SJSA1 (cell line): ENCODE measurements around the gene ZNF536. TPM values are rescaled to one million over a fixed set of nuclear protein-coding genes. Genes with fewer than 3 reads are reported as not detected.
A peak's percentile ranks its signal among the peaks of the same experiment; 100 is the strongest.
"Not testable (repeated sequence)": the region's sequence is repeated elsewhere in the genome, so short reads cannot be mapped to it uniquely, and the experiment has no call there.

ENCODE experiments used
- DNase-seq, 2 experiments: peaks; one replicate each; pipeline ENCODE4 v3.0.0-alpha.2; 2015 to 2020; ENCODE audit warnings: low spot score in 2 of 2, low read depth in 1 of 2
- H3K27ac ChIP-seq: fragments of 250-450 bp; sonication (Bioruptor Pico); 2 replicates; pipeline ENCODE4 v1.5.1; 2020; ENCODE audit warnings: mild to moderate bottlenecking, moderate library complexity
- H3K27me3 ChIP-seq: fragments of 250-450 bp; sonication (Bioruptor Pico); replicated peaks from 2 replicates; pipeline ENCODE4 v1.5.1; 2020; ENCODE audit warnings: mild to moderate bottlenecking, moderate library complexity
- H3K36me3 ChIP-seq: fragments of 250-450 bp; sonication (Bioruptor Pico); 2 replicates; pipeline ENCODE4 v1.5.1; 2020; ENCODE audit warnings: mild to moderate bottlenecking
- H3K4me1 ChIP-seq: fragments of 250-450 bp; sonication (Bioruptor Pico); replicated peaks from 2 replicates; pipeline ENCODE4 v1.6.1; 2021; ENCODE audit warnings: mild to moderate bottlenecking
- H3K4me3 ChIP-seq: fragments of 250-450 bp; sonication (Bioruptor Pico); 2 replicates; pipeline ENCODE4 v1.5.1; 2020; ENCODE audit warnings: mild to moderate bottlenecking
- H3K9me3 ChIP-seq: fragments of 250-450 bp; sonication (Bioruptor Pico); replicated peaks from 2 replicates; pipeline ENCODE4 v1.5.1; 2020; ENCODE audit warnings: mild to moderate bottlenecking
- total RNA-seq: library from RNA; depleted of rRNA; stranded (reverse); fragments of >200 nt; shearing (Covaris generic); gene quantifications from 2 replicates; pipeline ENCODE4 v1.2.3, GENCODE V29; 2014

ZNF536 gene
- total RNA-seq, 1 experiment from 2014 or later = 0.79 TPM

DNA sequence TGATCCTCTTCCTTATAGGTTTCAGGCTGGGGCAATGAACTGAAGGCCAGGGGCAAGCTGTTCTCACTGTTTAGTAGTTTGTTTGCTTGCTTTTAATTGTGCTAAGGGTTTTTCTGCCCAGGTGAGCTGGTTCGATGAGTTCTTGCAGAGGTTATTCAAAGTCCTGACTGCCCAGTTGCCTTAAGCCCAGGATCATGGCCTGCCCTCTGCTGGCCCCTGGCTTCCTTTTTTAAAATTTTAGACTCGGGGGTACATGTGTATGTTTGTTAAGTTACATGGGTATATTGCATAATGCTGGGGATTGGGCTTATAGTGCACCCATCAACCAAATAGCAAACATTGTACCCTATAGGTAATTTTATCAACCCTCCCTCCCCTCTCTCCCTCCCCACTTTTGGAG lies 65.7 kb downstream of the ZNF536 start:
- H3K27ac ChIP-seq = no peak overlapping the region
- H3K4me3 ChIP-seq = no peak overlapping the region
- H3K27me3 ChIP-seq = no peaks in the 10 kb centered on the region
- no peaks in the 10 kb centered on the region for H3K9me3 ChIP-seq
- H3K36me3 ChIP-seq = no peaks in the 10 kb centered on the region
- no peak for DNase-seq
- H3K4me1 ChIP-seq = no peaks in the 10 kb centered on the region

DNA sequence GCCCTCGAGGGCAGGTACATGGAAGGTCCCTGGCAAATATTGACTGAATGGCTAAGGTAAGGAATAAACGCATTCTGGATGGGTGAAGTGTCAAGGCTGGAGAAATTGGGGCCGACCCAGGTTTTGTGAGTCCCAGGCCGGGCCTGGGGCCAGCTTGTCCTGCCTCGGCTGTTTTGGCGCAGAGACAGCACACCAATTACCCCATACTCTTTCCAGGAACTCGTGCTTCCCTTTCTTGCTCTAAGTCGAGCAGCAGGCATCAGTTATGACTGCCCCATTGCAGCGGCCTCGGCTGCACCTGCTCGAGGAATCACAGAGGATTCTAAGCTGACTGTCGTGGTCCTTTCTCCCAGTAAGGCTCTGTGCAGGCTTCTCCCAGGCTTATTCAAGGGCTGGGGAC lies 67.1 kb downstream of the ZNF536 start:
- Histone ChIP-seq H3K27ac (no peak overlapping the region), H3K36me3 (no peaks in the 10 kb centered on the region), H3K4me1 (no peaks in the 10 kb centered on the region), H3K4me3 (no peak overlapping the region), H3K9me3 (no peaks in the 10 kb centered on the region), H3K27me3 (no peaks in the 10 kb centered on the region)
- no peak for DNase-seq

DNA sequence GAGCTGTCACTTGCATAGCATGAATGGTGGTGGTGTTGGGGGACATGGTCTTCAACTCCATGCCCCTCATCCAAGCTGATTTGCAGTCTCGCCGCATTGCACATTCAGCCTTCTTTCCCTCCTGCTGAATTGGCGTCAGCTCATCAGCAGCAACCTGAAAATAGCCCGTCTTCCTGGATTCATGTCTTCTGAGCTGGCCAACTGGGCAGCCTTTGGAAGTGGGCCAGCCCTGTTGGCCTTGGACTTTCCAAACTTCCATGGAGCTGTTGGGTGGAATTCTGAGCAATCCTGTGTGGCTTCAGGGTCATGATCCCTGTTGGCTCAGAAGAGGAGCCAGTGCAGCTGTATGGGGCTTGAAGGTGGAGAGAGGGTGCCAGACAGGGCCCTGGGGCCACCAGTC lies 68.8 kb downstream of the ZNF536 start:
- no peak overlapping the region for H3K27ac ChIP-seq
- no peak overlapping the region for H3K4me3 ChIP-seq
- no peaks in the 10 kb centered on the region for H3K27me3 ChIP-seq
- no peaks in the 10 kb centered on the region for H3K4me1 ChIP-seq
- no peaks in the 10 kb centered on the region for H3K9me3 ChIP-seq
- DNase-seq = no peak
- no peaks in the 10 kb centered on the region for H3K36me3 ChIP-seq

DNA sequence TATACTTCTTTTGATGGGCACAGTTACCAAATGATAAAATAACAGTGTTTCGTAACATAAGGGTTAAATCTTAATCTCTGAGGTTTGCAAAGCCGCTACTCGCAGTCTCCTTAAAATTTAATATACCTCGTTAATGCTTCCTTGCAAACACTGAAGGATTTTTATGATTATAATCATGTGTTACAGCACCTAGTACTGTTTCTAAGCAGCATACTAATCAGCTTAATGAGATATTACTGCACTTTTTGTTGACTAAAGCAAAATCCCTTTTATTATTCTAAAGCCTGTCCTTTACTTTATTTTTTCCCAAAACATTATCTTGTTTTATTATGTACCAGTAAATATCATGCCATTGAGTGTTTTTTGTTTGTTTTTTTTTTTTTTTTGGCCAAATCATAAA lies 70.5 kb downstream of the ZNF536 start:
- H3K4me1 ChIP-seq = peaks cover 10% of the 10 kb centered on the region; the same call in 1 of the 2 replicates

DNA sequence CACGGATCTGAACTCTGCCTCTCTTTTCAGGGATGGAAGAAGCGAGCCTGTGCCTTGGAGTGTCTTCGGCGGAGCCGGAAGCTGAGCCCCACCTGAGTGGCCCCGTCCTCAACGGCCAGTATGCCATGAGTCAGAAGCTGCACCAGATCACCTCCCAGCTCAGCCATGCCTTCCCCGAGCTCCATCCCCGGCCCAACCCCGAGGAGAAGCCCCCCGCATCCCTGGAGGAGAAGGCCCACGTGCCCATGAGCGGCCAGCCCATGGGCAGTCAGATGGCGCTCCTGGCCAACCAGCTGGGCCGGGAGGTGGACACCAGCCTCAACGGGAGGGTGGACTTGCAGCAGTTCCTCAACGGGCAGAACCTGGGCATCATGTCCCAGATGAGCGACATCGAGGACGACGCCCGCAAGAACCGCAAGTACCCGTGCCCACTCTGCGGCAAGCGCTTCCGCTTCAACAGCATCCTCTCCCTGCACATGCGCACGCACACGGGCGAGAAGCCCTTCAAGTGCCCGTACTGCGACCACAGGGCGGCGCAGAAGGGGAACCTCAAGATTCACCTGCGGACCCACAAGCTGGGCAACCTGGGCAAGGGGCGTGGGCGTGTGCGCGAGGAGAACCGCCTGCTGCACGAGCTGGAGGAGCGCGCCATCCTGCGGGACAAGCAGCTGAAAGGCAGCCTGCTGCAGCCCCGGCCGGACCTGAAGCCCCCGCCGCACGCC lies 71.5 kb downstream of the ZNF536 start:
- Histone ChIP-seq H3K4me1 (peaks cover 14% of the 10 kb centered on the region), H3K27me3 (no peaks in the 10 kb centered on the region), H3K27ac (no peak overlapping the region), H3K36me3 (no peaks in the 10 kb centered on the region), H3K4me3 (no peak overlapping the region), H3K9me3 (no peaks in the 10 kb centered on the region)
- DNase-seq = no peak

More for the DNA sequence above, 70.5 kb downstream of the ZNF536 start:
- DNase-seq = no peak
- no peak overlapping the region for H3K4me3 ChIP-seq
- H3K27me3 ChIP-seq = no peaks in the 10 kb centered on the region
- H3K36me3 ChIP-seq = no peaks in the 10 kb centered on the region
- no peaks in the 10 kb centered on the region for H3K9me3 ChIP-seq
- no peak overlapping the region for H3K27ac ChIP-seq

DNA sequence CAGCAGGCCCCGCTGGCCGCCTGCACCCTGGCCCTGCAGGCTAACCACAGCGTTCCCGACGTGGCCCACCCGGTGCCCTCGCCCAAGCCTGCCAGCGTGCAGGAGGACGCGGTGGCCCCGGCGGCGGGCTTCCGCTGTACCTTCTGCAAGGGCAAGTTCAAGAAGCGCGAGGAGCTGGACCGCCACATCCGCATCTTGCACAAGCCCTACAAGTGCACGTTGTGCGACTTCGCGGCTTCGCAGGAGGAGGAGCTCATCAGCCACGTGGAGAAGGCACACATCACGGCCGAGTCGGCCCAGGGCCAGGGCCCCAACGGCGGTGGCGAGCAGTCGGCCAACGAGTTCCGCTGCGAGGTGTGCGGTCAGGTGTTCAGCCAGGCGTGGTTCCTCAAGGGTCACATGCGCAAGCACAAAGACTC lies 72.1 kb downstream of the ZNF536 start:
- no peak overlapping the region for H3K4me3 ChIP-seq
- no peaks in the 10 kb centered on the region for H3K36me3 ChIP-seq
- peaks cover 2% of the 10 kb centered on the region for H3K27me3 ChIP-seq
- no peaks in the 10 kb centered on the region for H3K9me3 ChIP-seq
- peaks cover 19% of the 10 kb centered on the region for H3K4me1 ChIP-seq
- H3K27ac ChIP-seq = no peak overlapping the region
- DNase-seq = no peak

DNA sequence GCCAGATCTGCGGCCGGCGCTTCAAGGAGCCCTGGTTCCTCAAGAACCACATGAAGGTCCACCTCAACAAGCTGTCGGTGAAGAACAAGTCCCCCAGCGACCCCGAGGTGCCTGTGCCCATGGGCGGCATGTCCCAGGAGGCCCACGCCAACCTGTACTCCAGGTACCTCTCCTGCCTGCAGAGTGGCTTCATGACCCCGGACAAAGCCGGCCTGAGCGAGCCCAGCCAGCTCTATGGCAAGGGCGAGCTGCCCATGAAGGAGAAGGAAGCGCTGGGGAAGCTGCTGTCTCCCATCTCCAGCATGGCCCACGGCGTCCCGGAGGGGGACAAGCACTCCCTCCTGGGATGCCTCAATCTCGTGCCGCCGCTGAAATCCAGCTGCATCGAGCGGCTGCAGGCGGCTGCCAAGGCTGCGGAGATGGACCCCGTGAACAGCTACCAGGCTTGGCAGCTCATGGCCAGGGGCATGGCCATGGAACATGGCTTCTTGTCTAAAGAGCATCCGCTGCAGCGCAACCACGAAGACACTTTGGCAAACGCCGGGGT lies 72.6 kb downstream of the ZNF536 start:
- no peaks in the 10 kb centered on the region for H3K9me3 ChIP-seq
- DNase-seq = no peak
- H3K4me3 ChIP-seq = no peak overlapping the region
- H3K4me1 ChIP-seq = peaks cover 24% of the 10 kb centered on the region
- H3K27me3 ChIP-seq = peaks cover 4% of the 10 kb centered on the region
- H3K27ac ChIP-seq = no peak overlapping the region
- no peaks in the 10 kb centered on the region for H3K36me3 ChIP-seq

DNA sequence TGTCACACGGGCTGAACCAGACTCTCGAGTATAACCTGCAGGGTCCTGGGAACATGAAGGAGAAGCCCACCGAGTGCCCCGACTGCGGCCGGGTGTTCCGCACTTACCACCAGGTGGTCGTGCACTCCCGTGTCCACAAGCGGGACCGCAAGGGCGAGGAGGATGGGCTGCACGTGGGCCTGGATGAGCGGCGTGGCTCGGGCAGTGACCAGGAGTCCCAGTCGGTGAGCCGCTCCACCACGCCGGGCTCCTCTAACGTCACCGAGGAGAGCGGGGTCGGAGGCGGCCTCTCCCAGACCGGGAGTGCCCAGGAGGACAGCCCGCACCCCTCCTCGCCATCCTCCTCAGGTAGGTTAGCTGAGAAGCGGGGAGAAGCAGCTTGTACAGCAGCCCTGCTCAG lies 73.2 kb downstream of the ZNF536 start:
- Histone ChIP-seq H3K36me3 (no peaks in the 10 kb centered on the region), H3K4me3 (no peak overlapping the region), H3K4me1 (peaks cover 26% of the 10 kb centered on the region), H3K9me3 (no peaks in the 10 kb centered on the region), H3K27ac (no peak overlapping the region), H3K27me3 (peaks cover 4% of the 10 kb centered on the region)
- no peak for DNase-seq

DNA sequence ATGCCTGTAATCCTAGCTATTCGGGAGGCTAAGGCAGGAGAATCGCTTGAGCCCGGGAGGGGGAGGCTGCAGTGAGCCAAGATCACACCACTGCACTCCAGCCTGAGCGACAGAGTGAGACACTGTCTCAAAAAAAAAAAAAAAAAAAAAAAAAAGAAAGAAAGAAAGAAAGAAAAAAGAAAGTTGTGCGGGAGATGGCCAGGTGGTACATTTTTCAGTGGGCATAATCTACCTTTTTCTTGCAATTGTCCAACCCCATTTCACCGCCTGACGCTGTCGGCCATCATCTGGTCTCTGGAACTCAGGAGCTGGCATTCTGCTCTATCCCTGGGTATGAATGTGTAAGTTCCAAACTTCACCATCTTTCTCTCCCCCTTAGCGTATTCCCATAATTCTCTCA lies 73.9 kb downstream of the ZNF536 start:
- H3K27ac ChIP-seq, H3K9me3 ChIP-seq, H3K4me3 ChIP-seq, H3K36me3 ChIP-seq, DNase-seq, H3K27me3 ChIP-seq: not testable (repeated sequence)
- peaks cover 26% of the 10 kb centered on the region for H3K4me1 ChIP-seq

DNA sequence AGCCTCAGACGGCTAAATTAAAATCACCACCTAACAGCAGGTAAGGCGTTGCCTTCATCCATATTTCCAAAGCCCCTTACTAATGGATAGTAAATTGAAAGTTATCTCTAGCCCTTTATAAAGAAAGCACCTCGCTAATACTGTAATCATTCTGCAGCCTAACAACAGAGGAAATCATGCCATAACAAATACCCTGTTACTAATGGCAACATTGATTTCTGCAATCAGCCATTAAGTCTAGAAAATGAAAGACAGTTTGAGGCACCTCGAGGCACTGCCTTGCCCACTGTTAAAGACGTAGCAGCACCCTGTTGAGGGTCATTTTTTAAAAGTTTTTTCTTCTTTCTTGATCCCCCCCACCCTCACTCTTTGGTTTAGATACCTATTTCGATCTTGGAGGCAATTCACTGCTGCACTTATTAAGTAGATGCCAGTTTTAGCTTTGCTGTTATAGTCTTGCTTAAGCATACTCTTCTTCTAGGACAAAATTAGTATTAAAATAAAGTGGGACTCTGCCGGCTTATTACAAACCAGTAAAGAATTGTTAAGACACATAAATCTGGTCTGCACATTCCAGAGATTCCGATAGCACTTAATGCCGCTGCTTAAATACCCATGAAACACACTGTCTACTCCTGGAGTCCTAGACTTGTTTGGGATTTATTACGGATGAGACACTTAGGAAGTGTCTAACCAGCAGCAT lies 74.8 kb downstream of the ZNF536 start:
- Histone ChIP-seq H3K9me3 (no peaks in the 10 kb centered on the region), H3K27me3 (peaks cover 4% of the 10 kb centered on the region), H3K4me1 (peaks cover 26% of the 10 kb centered on the region), H3K27ac (no peak overlapping the region), H3K36me3 (no peaks in the 10 kb centered on the region), H3K4me3 (no peak overlapping the region)
- DNase-seq = peak in 1 of 2 experiments; percentile 20

DNA sequence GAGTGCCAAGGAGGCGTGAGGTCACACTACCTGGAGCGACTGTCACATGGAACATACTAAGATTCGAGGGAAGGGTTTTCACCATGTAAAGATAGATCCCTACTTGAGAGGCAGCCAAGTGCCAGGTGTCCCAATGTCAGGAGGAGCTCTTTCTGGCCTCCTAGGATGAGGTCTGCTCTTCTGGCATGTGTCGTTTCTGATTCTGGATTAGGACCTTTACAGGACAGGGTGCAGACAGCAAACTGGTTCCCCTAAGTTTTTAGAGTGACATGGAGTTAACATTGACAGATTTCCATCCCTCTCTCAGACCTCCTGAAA lies 75.3 kb downstream of the ZNF536 start:
- Histone ChIP-seq H3K4me1 (peaks cover 26% of the 10 kb centered on the region), H3K9me3 (no peaks in the 10 kb centered on the region), H3K27me3 (peaks cover 4% of the 10 kb centered on the region), H3K27ac (no peak overlapping the region), H3K4me3 (no peak overlapping the region), H3K36me3 (no peaks in the 10 kb centered on the region)
- DNase-seq = no peak

DNA sequence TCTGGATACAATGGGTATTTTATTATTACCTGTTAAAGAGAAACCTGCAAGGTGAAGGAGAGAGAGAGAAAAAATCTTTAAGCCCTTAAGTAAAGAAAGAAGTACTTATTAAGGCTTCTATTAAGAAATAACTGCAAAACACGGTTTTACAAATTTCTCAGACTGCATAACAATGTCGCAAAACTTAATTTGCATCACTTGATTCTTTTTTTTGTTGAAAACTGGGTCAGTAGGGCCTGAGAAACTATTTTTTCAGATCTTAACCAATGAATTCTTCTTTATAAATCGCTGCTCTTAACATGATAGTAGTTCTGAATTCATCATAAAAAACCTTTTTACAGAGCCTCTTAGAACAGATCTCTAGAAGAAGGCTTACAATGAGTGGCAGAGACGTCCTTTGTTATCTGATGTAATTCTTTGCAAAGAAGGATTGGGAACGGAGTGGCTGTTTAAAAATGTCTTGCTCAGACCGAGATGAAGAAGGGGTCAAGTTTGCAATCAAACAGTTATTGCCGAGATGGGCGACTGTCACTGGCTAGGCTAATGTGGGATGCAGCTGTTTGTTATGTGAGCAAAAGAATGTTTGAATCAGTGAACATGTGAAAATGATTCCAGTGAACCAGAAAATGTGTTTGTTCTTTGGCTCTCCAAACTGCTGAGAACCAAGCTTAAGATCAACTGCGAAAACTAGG lies 76.3 kb downstream of the ZNF536 start:
- no peaks in the 10 kb centered on the region for H3K36me3 ChIP-seq
- H3K9me3 ChIP-seq = no peaks in the 10 kb centered on the region
- peak in 1 of 2 experiments; percentile 14 for DNase-seq
- peaks cover 4% of the 10 kb centered on the region for H3K27me3 ChIP-seq
- H3K27ac ChIP-seq = peak overlapping the region; percentile 2; the same call in 1 of the 2 replicates
- H3K4me3 ChIP-seq = no peak overlapping the region
- H3K4me1 ChIP-seq = peaks cover 26% of the 10 kb centered on the region

DNA sequence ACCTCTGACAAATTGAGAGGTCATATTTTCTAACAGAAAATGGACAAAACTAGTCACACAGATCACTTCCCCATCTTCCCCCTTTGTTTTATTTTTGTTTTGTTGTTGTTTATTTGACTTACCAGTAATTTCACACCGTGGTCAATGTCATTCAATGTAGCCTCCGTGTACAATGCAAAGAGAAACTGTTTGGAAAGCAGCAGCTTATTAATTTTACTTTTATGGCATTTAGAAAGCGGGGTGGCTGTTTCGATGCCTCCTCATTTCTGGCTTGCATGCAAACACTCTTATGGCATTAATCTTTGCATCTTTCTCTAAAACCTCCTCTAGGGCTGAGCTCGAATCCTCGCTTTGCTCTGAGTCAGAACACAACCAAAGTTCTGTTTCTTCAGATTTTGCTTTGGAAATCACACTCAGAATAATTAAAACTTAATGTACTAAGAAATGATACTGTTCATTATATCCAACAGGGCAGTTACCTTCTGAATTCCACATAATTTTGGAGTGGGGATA lies 77.0 kb downstream of the ZNF536 start:
- Histone ChIP-seq H3K27me3 (peaks cover 4% of the 10 kb centered on the region), H3K4me3 (no peak overlapping the region), H3K36me3 (no peaks in the 10 kb centered on the region), H3K27ac (peak overlapping the region; percentile 2; the same call in 1 of the 2 replicates), H3K4me1 (peaks cover 26% of the 10 kb centered on the region), H3K9me3 (no peaks in the 10 kb centered on the region)
- DNase-seq = peak in 1 of 2 experiments; percentile 13

DNA sequence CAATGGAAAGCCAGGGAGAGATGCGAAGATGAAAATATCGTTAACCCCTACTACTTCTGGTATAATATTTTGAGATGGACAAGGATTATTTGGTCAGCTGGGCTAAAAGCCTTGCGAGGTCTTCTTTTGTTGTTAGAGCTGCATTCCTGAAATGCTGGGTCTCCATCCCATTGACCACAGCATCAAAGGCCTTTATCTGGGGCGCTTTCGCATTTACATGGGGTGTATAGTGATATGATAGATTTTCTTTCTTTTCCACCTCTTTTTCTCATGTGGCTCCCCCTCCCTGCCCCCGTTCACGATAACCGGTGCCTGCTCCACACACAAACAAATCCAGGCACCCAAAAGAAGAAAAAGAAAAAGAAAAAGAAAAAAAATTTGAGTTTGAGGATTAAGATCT lies 77.5 kb downstream of the ZNF536 start:
- peaks cover 4% of the 10 kb centered on the region for H3K27me3 ChIP-seq
- H3K9me3 ChIP-seq = no peaks in the 10 kb centered on the region
- no peak overlapping the region for H3K4me3 ChIP-seq
- H3K27ac ChIP-seq = no peak overlapping the region
- no peaks in the 10 kb centered on the region for H3K36me3 ChIP-seq
- peaks cover 26% of the 10 kb centered on the region for H3K4me1 ChIP-seq
- DNase-seq = no peak
